Measurements from ENCODE around the gene CALM3.

CALM3 gene

GRCh38 chr19:46564701-46565100, 36.4 kb upstream of the CALM3 start:
- TF ChIP-seq CTCF (IDR thresholded peaks at IDR 0.05; ENCODE audit: low read depth, low read length, missing control alignments), result no peak
- no peak for DNase-seq (ENCODE audit: low read depth)
- in situ Hi-C loops (cut with HindIII; ENCODE audit: low sequenced_read_pairs), result no loop called here
- H3K4me3 ChIP-seq (ENCODE audit: low read depth, low read length), result no peak overlapping the region

DNA sequence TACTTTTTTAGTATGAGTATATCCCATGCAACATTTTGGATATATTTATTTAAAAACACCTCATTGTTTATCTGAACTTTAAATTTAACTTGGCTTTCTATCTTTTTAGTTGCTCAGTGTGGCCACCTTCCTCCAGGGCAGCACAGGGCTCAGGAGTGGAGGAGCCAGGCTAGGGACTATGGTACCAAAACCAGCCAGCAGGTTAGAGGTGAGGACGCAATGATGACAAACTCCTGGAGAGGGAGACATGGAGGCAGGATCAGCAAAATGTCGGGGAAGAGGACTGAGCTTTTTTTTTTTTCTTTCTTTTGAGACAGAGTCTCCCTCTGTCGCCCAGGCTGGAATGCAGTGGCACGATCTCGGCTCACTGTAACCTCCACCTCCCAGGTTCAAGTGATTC, 29.6 kb upstream of the CALM3 start:
- peak; percentile 29 for TF ChIP-seq CTCF (IDR thresholded peaks at IDR 0.05; ENCODE audit: low read depth, low read length, missing control alignments)
- H3K4me3 ChIP-seq (ENCODE audit: low read depth, low read length), result no peak overlapping the region
- DNase-seq (ENCODE audit: low read depth), result no peak
- in situ Hi-C loops (cut with HindIII; ENCODE audit: low sequenced_read_pairs), result no loop called here

DNA sequence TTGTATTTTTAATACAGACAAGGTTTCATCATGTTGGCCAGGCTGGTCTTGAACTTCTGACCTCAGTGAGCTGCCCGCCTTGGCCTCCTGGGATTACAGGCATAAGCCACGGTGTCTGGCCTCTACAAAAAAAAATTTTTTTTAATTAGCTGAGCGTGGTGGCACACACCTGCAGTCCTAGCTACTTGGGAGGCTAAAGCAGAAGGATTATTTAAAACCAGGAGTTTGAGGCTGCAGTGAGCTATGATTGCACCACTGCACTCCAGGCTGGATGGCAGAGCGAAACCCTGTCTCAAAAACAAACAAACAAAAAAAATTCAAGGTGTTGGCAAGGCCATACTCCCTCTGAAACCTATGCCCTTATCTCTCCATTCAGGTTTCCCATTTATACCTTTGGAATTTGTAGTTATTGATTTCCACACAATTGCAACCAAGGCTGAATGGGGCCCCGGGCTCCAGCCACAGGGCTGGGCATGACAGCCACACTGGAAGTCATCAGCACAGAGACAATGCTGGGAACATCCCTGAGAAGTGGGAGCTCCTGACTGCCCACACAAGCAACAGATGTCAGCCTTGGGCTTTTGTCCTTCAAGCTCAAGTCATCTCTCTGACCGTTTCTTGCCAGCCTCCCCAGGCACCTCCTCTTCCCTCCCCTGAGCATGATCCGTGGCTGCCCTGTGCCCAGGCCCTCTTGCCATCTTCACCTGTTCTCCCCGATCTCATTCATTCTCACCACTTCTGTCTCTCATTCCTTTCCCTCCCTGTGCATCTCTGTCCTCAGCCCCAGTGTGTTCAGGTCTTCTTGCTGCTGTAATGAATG, 27.2 kb upstream of the CALM3 start:
- no peak overlapping the region for H3K4me3 ChIP-seq (ENCODE audit: low read depth, low read length)
- TF ChIP-seq CTCF (IDR thresholded peaks at IDR 0.05; ENCODE audit: low read depth, low read length, missing control alignments), result no peak
- DNase-seq (ENCODE audit: low read depth), result no peak
- in situ Hi-C loops (cut with HindIII; ENCODE audit: low sequenced_read_pairs), result no loop called here

DNA sequence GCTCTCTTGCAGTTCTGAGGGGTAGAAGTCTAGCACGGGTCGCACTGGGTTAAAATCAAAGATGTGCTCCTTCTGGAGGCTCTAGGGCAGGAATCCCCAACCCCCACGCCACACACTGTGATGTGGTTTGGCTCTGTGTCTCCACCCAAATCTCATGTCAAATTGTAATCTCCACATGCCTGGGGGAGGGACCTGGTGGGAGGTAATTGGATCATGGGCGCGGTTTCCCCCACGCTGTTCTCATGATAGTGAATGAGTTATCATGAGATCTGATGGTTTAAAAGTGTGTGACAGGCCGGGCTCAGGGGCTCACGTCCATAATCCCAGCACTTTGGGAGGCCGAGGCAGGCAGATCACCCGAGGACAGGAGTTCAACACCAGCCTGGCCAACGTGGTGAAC, 26.6 kb upstream of the CALM3 start:
- DNase-seq (ENCODE audit: low read depth), result no peak
- in situ Hi-C loops (cut with HindIII; ENCODE audit: low sequenced_read_pairs), result no loop called here
- no peak overlapping the region for H3K4me3 ChIP-seq (ENCODE audit: low read depth, low read length)
- no peak for TF ChIP-seq CTCF (IDR thresholded peaks at IDR 0.05; ENCODE audit: low read depth, low read length, missing control alignments)

DNA sequence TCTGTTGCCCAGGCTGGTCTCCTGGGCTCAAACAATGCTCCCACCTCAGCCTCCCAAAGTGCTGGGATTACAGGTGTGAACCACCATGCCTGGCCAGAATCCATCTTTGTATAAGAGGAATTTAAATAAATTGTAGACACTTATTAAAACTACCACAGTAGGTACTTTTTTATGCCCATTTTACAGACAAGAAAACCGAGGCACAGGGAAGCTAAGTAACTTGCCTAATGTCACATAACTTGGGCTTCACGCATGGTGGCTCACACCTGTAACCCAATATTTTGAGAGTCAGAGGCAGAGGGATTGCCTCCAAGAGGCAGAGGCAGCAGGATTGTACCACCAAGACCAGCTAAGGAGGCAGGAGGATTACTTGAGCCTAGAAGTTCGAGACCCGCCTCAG, 22.7 kb upstream of the CALM3 start:
- TF ChIP-seq CTCF (IDR thresholded peaks at IDR 0.05; ENCODE audit: low read depth, low read length, missing control alignments), result no peak

DNA sequence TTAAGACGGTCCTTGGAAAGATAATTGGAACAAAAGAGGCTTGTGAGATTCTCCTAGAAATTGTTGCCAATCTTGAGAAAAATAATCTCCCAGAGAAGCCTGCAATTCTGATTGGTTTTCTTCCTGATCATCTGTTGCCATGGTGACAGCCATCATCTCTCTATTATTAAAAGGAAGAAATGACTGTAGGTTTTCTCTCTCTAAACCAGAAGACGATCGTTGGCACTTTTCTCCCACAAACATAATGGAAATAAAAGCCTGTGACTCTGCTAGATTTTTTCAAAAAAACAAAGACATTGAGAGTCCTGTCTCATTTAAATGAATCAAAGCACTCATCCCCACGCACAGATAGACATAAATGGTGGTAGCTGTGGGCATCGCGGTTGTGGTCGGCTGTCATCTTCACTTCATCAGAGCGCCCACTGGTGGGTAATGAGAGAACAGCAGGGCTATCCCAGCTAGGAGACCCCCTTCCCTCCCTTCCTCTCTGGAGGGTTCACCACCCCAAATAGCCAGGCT, 21.7 kb upstream of the CALM3 start:
- H3K4me3 ChIP-seq (ENCODE audit: low read depth, low read length), result no peak overlapping the region
- in situ Hi-C loops (cut with HindIII; ENCODE audit: low sequenced_read_pairs), result no loop called here
- no peak for DNase-seq (ENCODE audit: low read depth)
- TF ChIP-seq CTCF (IDR thresholded peaks at IDR 0.05; ENCODE audit: low read depth, low read length, missing control alignments), result no peak

More for the DNA sequence above, 22.7 kb upstream of the CALM3 start:
- in situ Hi-C loops (cut with HindIII; ENCODE audit: low sequenced_read_pairs), result no loop called here
- H3K4me3 ChIP-seq (ENCODE audit: low read depth, low read length), result no peak overlapping the region
- DNase-seq (ENCODE audit: low read depth), result no peak

Data from astrocyte of the cerebellum (primary cell).